ENCODE data around the gene TBCEL.
"Not testable (repeated sequence)": the region's sequence is repeated elsewhere in the genome, so short reads cannot be mapped to it uniquely, and the experiment has no call there.

Gene TBCEL

GRCh38 chr11:120995184-120995583 is 28.7 kb upstream of the TBCEL start:
- Histone ChIP-seq H3K36me3 (ENCODE audit: control insufficient read depth, insufficient read depth, low read length) (no peaks in the 10 kb centered on the region), H3K27me3 (ENCODE audit: control insufficient read depth, insufficient read depth, low read length) (no peaks in the 10 kb centered on the region), H3K4me3 (ENCODE audit: low read depth, low read length) (no peak overlapping the region), H3K9me3 (ENCODE audit: control insufficient read depth, insufficient read depth, low read length) (no peaks in the 10 kb centered on the region), H3K4me1 (ENCODE audit: control insufficient read depth, insufficient read depth, low read length) (peaks cover 7% of the 10 kb centered on the region; the same call in 1 of the 2 replicates), H3K9ac (ENCODE audit: low read depth, low read length) (no peak overlapping the region), H3K27ac (ENCODE audit: low read depth, low read length) (no peak overlapping the region)

GRCh38 chr11:120996973-120997372 is 26.9 kb upstream of the TBCEL start:
- H3K27me3 ChIP-seq (ENCODE audit: control insufficient read depth, insufficient read depth, low read length): no peaks in the 10 kb centered on the region
- H3K9me3 ChIP-seq (ENCODE audit: control insufficient read depth, insufficient read depth, low read length): no peaks in the 10 kb centered on the region
- no peaks in the 10 kb centered on the region for H3K36me3 ChIP-seq (ENCODE audit: control insufficient read depth, insufficient read depth, low read length)
- no peak overlapping the region for H3K4me3 ChIP-seq (ENCODE audit: low read depth, low read length)
- H3K4me1 ChIP-seq (ENCODE audit: control insufficient read depth, insufficient read depth, low read length): peaks cover 13% of the 10 kb centered on the region
- H3K27ac ChIP-seq (ENCODE audit: low read depth, low read length): no peak overlapping the region
- H3K9ac ChIP-seq (ENCODE audit: low read depth, low read length): no peak overlapping the region

- Histone ChIP-seq H3K27me3 (ENCODE audit: control insufficient read depth, insufficient read depth, low read length) (no peaks in the 10 kb centered on the region), H3K9ac (ENCODE audit: low read depth, low read length) (no peak overlapping the region), H3K4me3 (ENCODE audit: low read depth, low read length) (no peak overlapping the region), H3K9me3 (ENCODE audit: control insufficient read depth, insufficient read depth, low read length) (no peaks in the 10 kb centered on the region), H3K4me1 (ENCODE audit: control insufficient read depth, insufficient read depth, low read length) (peaks cover 11% of the 10 kb centered on the region), H3K36me3 (ENCODE audit: control insufficient read depth, insufficient read depth, low read length) (no peaks in the 10 kb centered on the region), H3K27ac (ENCODE audit: low read depth, low read length) (no peak overlapping the region)
Measured at GRCh38 chr11:120998581-120998980, 25.3 kb upstream of the TBCEL start.

- Histone ChIP-seq H3K27me3 (ENCODE audit: control insufficient read depth, insufficient read depth, low read length) (no peaks in the 10 kb centered on the region), H3K9me3 (ENCODE audit: control insufficient read depth, insufficient read depth, low read length) (no peaks in the 10 kb centered on the region), H3K9ac (ENCODE audit: low read depth, low read length) (no peak overlapping the region), H3K4me3 (ENCODE audit: low read depth, low read length) (no peak overlapping the region), H3K4me1 (ENCODE audit: control insufficient read depth, insufficient read depth, low read length) (peaks cover 18% of the 10 kb centered on the region), H3K27ac (ENCODE audit: low read depth, low read length) (peak overlapping the region; percentile 46), H3K36me3 (ENCODE audit: control insufficient read depth, insufficient read depth, low read length) (no peaks in the 10 kb centered on the region)
Measured at GRCh38 chr11:121004206-121004840, 19.6 kb upstream of the TBCEL start.

GRCh38 chr11:121006922-121007321 is 17.0 kb upstream of the TBCEL start:
- no peaks in the 10 kb centered on the region for H3K27me3 ChIP-seq (ENCODE audit: control insufficient read depth, insufficient read depth, low read length)
- no peak overlapping the region for H3K9ac ChIP-seq (ENCODE audit: low read depth, low read length)
- H3K4me1 ChIP-seq (ENCODE audit: control insufficient read depth, insufficient read depth, low read length): peaks cover 15% of the 10 kb centered on the region
- no peaks in the 10 kb centered on the region for H3K36me3 ChIP-seq (ENCODE audit: control insufficient read depth, insufficient read depth, low read length)
- H3K27ac ChIP-seq (ENCODE audit: low read depth, low read length): no peak overlapping the region
- no peaks in the 10 kb centered on the region for H3K9me3 ChIP-seq (ENCODE audit: control insufficient read depth, insufficient read depth, low read length)
- H3K4me3 ChIP-seq (ENCODE audit: low read depth, low read length): no peak overlapping the region

GRCh38 chr11:121008551-121008950 is 15.4 kb upstream of the TBCEL start:
- H3K4me3 ChIP-seq (ENCODE audit: low read depth, low read length): no peak overlapping the region

GRCh38 chr11:121012091-121012490 is 11.8 kb upstream of the TBCEL start:
- peak overlapping the region; percentile 70 for H3K27ac ChIP-seq (ENCODE audit: low read depth, low read length)
- H3K36me3 ChIP-seq (ENCODE audit: control insufficient read depth, insufficient read depth, low read length): no peaks in the 10 kb centered on the region
- no peak overlapping the region; the same call in 1 of the 2 replicates for H3K9ac ChIP-seq (ENCODE audit: low read depth, low read length)
- H3K9me3 ChIP-seq (ENCODE audit: control insufficient read depth, insufficient read depth, low read length): no peaks in the 10 kb centered on the region
- no peaks in the 10 kb centered on the region for H3K27me3 ChIP-seq (ENCODE audit: control insufficient read depth, insufficient read depth, low read length)
- H3K4me3 ChIP-seq (ENCODE audit: low read depth, low read length): no peak overlapping the region
- 0 out of 2 replicates have a peak, but pooled peaks cover 7% of the 10 kb centered on the region for H3K4me1 ChIP-seq (ENCODE audit: control insufficient read depth, insufficient read depth, low read length)

More at GRCh38 chr11:121008551-121008950, 15.4 kb upstream of the TBCEL start:
- no peak overlapping the region for H3K27ac ChIP-seq (ENCODE audit: low read depth, low read length)
- H3K9me3 ChIP-seq (ENCODE audit: control insufficient read depth, insufficient read depth, low read length): no peaks in the 10 kb centered on the region
- no peaks in the 10 kb centered on the region for H3K27me3 ChIP-seq (ENCODE audit: control insufficient read depth, insufficient read depth, low read length)
- no peak overlapping the region for H3K9ac ChIP-seq (ENCODE audit: low read depth, low read length)
- H3K36me3 ChIP-seq (ENCODE audit: control insufficient read depth, insufficient read depth, low read length): no peaks in the 10 kb centered on the region
- peaks cover 15% of the 10 kb centered on the region; the same call in 1 of the 2 replicates for H3K4me1 ChIP-seq (ENCODE audit: control insufficient read depth, insufficient read depth, low read length)

- Histone ChIP-seq H3K27me3 (ENCODE audit: control insufficient read depth, insufficient read depth, low read length) (no peaks in the 10 kb centered on the region), H3K9me3 (ENCODE audit: control insufficient read depth, insufficient read depth, low read length) (no peaks in the 10 kb centered on the region), H3K4me1 (ENCODE audit: control insufficient read depth, insufficient read depth, low read length) (no peaks in the 10 kb centered on the region), H3K27ac (ENCODE audit: low read depth, low read length) (no peak overlapping the region), H3K4me3 (ENCODE audit: low read depth, low read length) (no peak overlapping the region), H3K36me3 (ENCODE audit: control insufficient read depth, insufficient read depth, low read length) (no peaks in the 10 kb centered on the region), H3K9ac (ENCODE audit: low read depth, low read length) (no peak overlapping the region)
Measured at GRCh38 chr11:121018746-121019145, 5.2 kb upstream of the TBCEL start.

- not testable (repeated sequence) for H3K27me3 ChIP-seq (ENCODE audit: control insufficient read depth, insufficient read depth, low read length); H3K36me3 ChIP-seq (ENCODE audit: control insufficient read depth, insufficient read depth, low read length); H3K9ac ChIP-seq (ENCODE audit: low read depth, low read length); H3K9me3 ChIP-seq (ENCODE audit: control insufficient read depth, insufficient read depth, low read length); H3K4me3 ChIP-seq (ENCODE audit: low read depth, low read length); H3K27ac ChIP-seq (ENCODE audit: low read depth, low read length)
- H3K4me1 ChIP-seq (ENCODE audit: control insufficient read depth, insufficient read depth, low read length): peaks cover 12% of the 10 kb centered on the region
Measured at GRCh38 chr11:121021718-121022117, 2.2 kb upstream of the TBCEL start.

GRCh38 chr11:121024989-121025388 is 1.1 kb downstream of the TBCEL start:
- Histone ChIP-seq H3K9ac (ENCODE audit: low read depth, low read length) (0 out of 2 replicates have a peak overlapping the region, but pooled peaks have one; percentile 43), H3K4me1 (ENCODE audit: control insufficient read depth, insufficient read depth, low read length) (peaks cover 12% of the 10 kb centered on the region), H3K27me3 (ENCODE audit: control insufficient read depth, insufficient read depth, low read length) (no peaks in the 10 kb centered on the region), H3K36me3 (ENCODE audit: control insufficient read depth, insufficient read depth, low read length) (no peaks in the 10 kb centered on the region; the same call in 1 of the 2 replicates), H3K27ac (ENCODE audit: low read depth, low read length) (no peak overlapping the region), H3K4me3 (ENCODE audit: low read depth, low read length) (peak overlapping the region; percentile 75), H3K9me3 (ENCODE audit: control insufficient read depth, insufficient read depth, low read length) (no peaks in the 10 kb centered on the region)

- no peak overlapping the region for H3K4me3 ChIP-seq (ENCODE audit: low read depth, low read length)
- H3K27ac ChIP-seq (ENCODE audit: low read depth, low read length): no peak overlapping the region
- H3K27me3 ChIP-seq (ENCODE audit: control insufficient read depth, insufficient read depth, low read length): no peaks in the 10 kb centered on the region
- peaks cover 12% of the 10 kb centered on the region for H3K4me1 ChIP-seq (ENCODE audit: control insufficient read depth, insufficient read depth, low read length)
- H3K9ac ChIP-seq (ENCODE audit: low read depth, low read length): no peak overlapping the region
- H3K36me3 ChIP-seq (ENCODE audit: control insufficient read depth, insufficient read depth, low read length): no peaks in the 10 kb centered on the region; the same call in 1 of the 2 replicates
- no peaks in the 10 kb centered on the region for H3K9me3 ChIP-seq (ENCODE audit: control insufficient read depth, insufficient read depth, low read length)
Measured at GRCh38 chr11:121029153-121029552, 5.3 kb downstream of the TBCEL start.

Data from HUES48 (cell line).